Transverse colon (tissue), 4 donors: ENCODE data around the gene CABP7.

ENCODE experiments used
- EP300 ChIP-seq: sonication (generic); formaldehyde crosslinking; IDR thresholded peaks from one replicate; pipeline ENCODE4 v1.6.1; 2017; ENCODE audit warnings: antibody characterized with exemption, low read depth
- POLR2A ChIP-seq: fragments of 450-650 bp; IDR thresholded peaks from one replicate; pipeline ENCODE4 v1.6.1; 2016; ENCODE audit warnings: antibody characterized with exemption, mild to moderate bottlenecking, moderate library complexity
- POLR2AphosphoS5 ChIP-seq, 3 donors: sonication (generic); formaldehyde crosslinking; IDR thresholded peaks; one replicate each; pipeline ENCODE4 v1.6.1; 2016; ENCODE audit warnings: antibody characterized with exemption in 3 of 3
- TF ChIP-seq, protein P1 (sequence below), 5 experiments: fragments of 200-600 bp in 3 of 5; fragments of 450-650 bp in 2 of 5; sonication (generic) in 3 of 5; IDR thresholded peaks; 1 replicate in 2 of 5; 2 replicates in 3 of 5; pipeline ENCODE4 v1.5.1; 2016 to 2017; ENCODE audit warnings: antibody characterized with exemption in 5 of 5, inconsistent platforms in 3 of 5, mild to moderate bottlenecking in 2 of 5, moderate library complexity in 1 of 5

DNA sequence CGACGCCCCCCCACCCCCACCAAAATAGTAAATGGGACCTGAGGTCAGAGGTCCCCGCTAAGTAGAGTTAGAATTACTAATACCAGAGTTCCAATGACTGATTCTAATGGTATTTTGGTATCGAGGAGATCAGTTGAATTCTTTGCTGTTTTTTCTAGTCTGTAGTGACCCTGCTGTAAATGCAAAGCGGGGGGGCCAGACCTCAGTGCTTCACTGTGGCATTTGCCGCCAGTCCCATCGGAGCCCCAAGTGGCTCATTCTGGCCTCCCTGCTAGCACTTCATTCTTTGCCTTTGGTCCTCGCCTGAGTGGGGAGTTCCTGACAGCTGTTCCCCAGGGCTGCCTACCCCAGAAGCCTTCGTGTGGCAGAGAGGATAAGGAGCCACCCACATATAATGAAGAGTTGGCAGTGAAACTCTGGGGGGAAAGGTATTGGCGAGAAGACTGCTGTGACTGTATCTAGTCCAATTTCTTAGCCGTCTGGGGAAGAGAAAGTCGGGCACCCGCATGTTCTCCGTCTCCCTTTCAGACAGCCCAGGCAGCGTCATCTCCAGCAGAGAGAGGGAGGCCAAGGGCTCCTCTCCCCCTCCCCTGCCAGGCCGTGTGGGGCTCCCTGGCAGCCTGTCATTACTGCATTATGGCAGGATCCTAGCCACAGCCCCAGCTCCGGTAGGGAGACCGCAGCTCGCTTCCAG lies 19.4 kb upstream of the CABP7 start:
- TF ChIP-seq, protein P1, sequence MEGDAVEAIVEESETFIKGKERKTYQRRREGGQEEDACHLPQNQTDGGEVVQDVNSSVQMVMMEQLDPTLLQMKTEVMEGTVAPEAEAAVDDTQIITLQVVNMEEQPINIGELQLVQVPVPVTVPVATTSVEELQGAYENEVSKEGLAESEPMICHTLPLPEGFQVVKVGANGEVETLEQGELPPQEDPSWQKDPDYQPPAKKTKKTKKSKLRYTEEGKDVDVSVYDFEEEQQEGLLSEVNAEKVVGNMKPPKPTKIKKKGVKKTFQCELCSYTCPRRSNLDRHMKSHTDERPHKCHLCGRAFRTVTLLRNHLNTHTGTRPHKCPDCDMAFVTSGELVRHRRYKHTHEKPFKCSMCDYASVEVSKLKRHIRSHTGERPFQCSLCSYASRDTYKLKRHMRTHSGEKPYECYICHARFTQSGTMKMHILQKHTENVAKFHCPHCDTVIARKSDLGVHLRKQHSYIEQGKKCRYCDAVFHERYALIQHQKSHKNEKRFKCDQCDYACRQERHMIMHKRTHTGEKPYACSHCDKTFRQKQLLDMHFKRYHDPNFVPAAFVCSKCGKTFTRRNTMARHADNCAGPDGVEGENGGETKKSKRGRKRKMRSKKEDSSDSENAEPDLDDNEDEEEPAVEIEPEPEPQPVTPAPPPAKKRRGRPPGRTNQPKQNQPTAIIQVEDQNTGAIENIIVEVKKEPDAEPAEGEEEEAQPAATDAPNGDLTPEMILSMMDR (IDR thresholded peaks at IDR 0.05): no peak
- TF ChIP-seq POLR2AphosphoS5 (IDR thresholded peaks at IDR 0.05): no peak
- no peak for TF ChIP-seq POLR2A
- no peak for TF ChIP-seq EP300
